Keratinocyte (primary cell): ENCODE measurements around the gene RIMS4. TPM values are rescaled to one million over a fixed set of nuclear protein-coding genes. Genes with fewer than 3 reads are reported as not detected.

Source experiments
- DNase-seq: peaks from one replicate; pipeline ENCODE4 v3.0.0-alpha.2; 2011; ENCODE audit warnings: low read depth, missing footprints, low spot score
- FAIRE-seq: peaks from 2 replicates; lab custom pipeline; 2011; peaks lifted over from hg19 to GRCh38; lab: Jason Lieb, UNC
- H2AFZ ChIP-seq: 2 replicates; pipeline ENCODE4 v1.6.0; 2012; ENCODE audit warnings: low read length, control low read depth, inconsistent platforms; ENCODE audit not compliant: control insufficient read depth
- H3K27ac ChIP-seq: 2 replicates; pipeline ENCODE4 v1.5.1; 2011; ENCODE audit warnings: low read length; ENCODE audit not compliant: control insufficient read depth, insufficient read depth
- H3K27me3 ChIP-seq: 3 replicates; pipeline ENCODE4 v1.6.0; 2011; ENCODE audit warnings: low read length; ENCODE audit not compliant: control insufficient read depth, insufficient read depth; ENCODE audit errors: extremely low read depth
- H3K36me3 ChIP-seq, 2 experiments: 2 replicates in 1 of 2; 3 replicates in 1 of 2; pipeline ENCODE4 v1.5.1; 2011; ENCODE audit warnings: low read length in 2 of 2, mild to moderate bottlenecking in 1 of 2; ENCODE audit not compliant: control insufficient read depth in 2 of 2, insufficient read depth in 2 of 2; ENCODE audit errors: extremely low read depth in 1 of 2
- H3K4me1 ChIP-seq: 3 replicates; pipeline ENCODE4 v1.5.1; 2011; ENCODE audit warnings: low read length; ENCODE audit not compliant: control insufficient read depth, insufficient read depth; ENCODE audit errors: extremely low read depth
- H3K4me2 ChIP-seq: 3 replicates; pipeline ENCODE4 v1.6.0; 2011; ENCODE audit warnings: low read depth, low read length; ENCODE audit not compliant: control insufficient read depth, insufficient read depth; ENCODE audit errors: extremely low read depth
- H3K4me3 ChIP-seq, 3 experiments: fragments of 200-600 bp in 1 of 3; sonication (generic) in 1 of 3; 2 replicates in 2 of 3; 3 replicates in 1 of 3; pipeline ENCODE4 v1.5.1; 2011 to 2016; ENCODE audit warnings: low read length in 3 of 3, mild to moderate bottlenecking in 3 of 3, control low read depth in 2 of 3, inconsistent platforms in 1 of 3, low read depth in 1 of 3, mixed read lengths in 1 of 3, mixed run types in 1 of 3, moderate library complexity in 1 of 3; ENCODE audit not compliant: control insufficient read depth in 2 of 3, insufficient read depth in 2 of 3; ENCODE audit errors: extremely low read depth in 1 of 3
- H3K79me2 ChIP-seq: 2 replicates; pipeline ENCODE4 v1.6.0; 2012; ENCODE audit warnings: low read length; ENCODE audit not compliant: control insufficient read depth, insufficient read depth
- H3K9ac ChIP-seq: 3 replicates; pipeline ENCODE4 v1.6.0; 2011; ENCODE audit warnings: low read length; ENCODE audit not compliant: control insufficient read depth, insufficient read depth; ENCODE audit errors: extremely low read depth
- H3K9me1 ChIP-seq: 3 replicates; pipeline ENCODE4 v1.6.0; 2011; ENCODE audit warnings: low read length; ENCODE audit not compliant: control insufficient read depth, insufficient read depth; ENCODE audit errors: extremely low read depth
- H3K9me3 ChIP-seq: 2 replicates; pipeline ENCODE4 v1.5.1; 2012; ENCODE audit warnings: low read depth, low read length; ENCODE audit not compliant: control insufficient read depth
- H4K20me1 ChIP-seq: 3 replicates; pipeline ENCODE4 v1.6.0; 2011; ENCODE audit warnings: low read length; ENCODE audit not compliant: control insufficient read depth, insufficient read depth; ENCODE audit errors: extremely low read depth
- EZH2 ChIP-seq: IDR thresholded peaks from one replicate; pipeline ENCODE4 v1.6.1; 2012; ENCODE audit warnings: inconsistent platforms, mild to moderate bottlenecking, low read length, moderate library complexity
- dilution Hi-C: fragments of 300-500 bp; cut with MboI; formaldehyde crosslinking; loops from one replicate; pipeline ENCODE4 v1.7.0; 2020; ENCODE audit warnings: low sequenced_read_pairs; ENCODE audit not compliant: extremely low pct_ligation_motif_present
- polyA plus RNA-seq, 5 experiments: library from polyadenylated mRNA; depleted of rRNA in 3 of 5; stranded (reverse) in 3 of 5; stranded (forward) in 1 of 5; unstranded in 1 of 5; fragments of >200 nt; gene quantifications; 1 replicate in 1 of 5; 2 replicates in 3 of 5; 3 replicates in 1 of 5; pipeline versions ENCODE4 v1.2.1 to v1.2.3, GENCODE V29; 2011 to 2012; ENCODE audit warnings: missing spikeins in 2 of 5, low read depth in 1 of 5, low replicate concordance in 1 of 5
- TF ChIP-seq, protein P1 (sequence below), 3 experiments: IDR thresholded peaks in 1 of 3; conservative IDR thresholded peaks in 1 of 3; optimal IDR thresholded peaks in 1 of 3; 2 replicates in 2 of 3; 3 replicates in 1 of 3; pipeline versions ENCODE3 to v1.5.1; 2011; ENCODE audit warnings: low read length in 3 of 3, mild to moderate bottlenecking in 3 of 3, moderate library complexity in 2 of 3, control low read depth in 1 of 3, inconsistent platforms in 1 of 3; ENCODE audit not compliant: insufficient read depth in 2 of 3; ENCODE audit errors: extremely low read depth in 1 of 3

RIMS4 gene
- polyA plus RNA-seq, 1 donor (not counting 4 experiments of a cell fraction or from before 2014, with no cell fraction given) = not detected

DNA sequence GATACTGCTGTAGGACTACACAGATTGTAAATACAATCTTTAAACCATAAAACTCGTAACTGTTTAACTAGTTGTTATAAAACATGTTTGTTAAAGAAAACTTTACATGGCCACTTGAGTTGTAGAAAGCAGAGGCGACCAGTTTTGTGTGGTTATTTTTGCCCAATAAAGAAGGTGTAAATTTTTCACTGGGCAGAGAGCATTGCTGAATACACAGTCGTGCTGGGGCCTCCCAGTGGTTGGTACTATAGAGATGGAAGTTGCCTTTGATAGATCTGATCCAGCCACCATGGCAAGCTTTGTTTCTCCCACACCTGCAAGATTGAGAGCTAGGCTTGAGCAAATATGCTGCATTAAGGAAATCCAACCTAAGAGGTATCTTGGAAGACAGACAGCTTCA is 41.2 kb upstream of the RIMS4 start:
- H3K9me3 ChIP-seq = no peaks in the 10 kb centered on the region
- no peaks in the 10 kb centered on the region for H3K79me2 ChIP-seq
- H3K9ac ChIP-seq = no peak overlapping the region
- no peaks in the 10 kb centered on the region for H3K4me1 ChIP-seq
- no peak overlapping the region for H3K27ac ChIP-seq
- no peak for FAIRE-seq
- H3K36me3 ChIP-seq = no peaks in the 10 kb centered on the region
- no peaks in the 10 kb centered on the region for H3K27me3 ChIP-seq
- TF ChIP-seq EZH2 = no peak
- TF ChIP-seq, protein P1, sequence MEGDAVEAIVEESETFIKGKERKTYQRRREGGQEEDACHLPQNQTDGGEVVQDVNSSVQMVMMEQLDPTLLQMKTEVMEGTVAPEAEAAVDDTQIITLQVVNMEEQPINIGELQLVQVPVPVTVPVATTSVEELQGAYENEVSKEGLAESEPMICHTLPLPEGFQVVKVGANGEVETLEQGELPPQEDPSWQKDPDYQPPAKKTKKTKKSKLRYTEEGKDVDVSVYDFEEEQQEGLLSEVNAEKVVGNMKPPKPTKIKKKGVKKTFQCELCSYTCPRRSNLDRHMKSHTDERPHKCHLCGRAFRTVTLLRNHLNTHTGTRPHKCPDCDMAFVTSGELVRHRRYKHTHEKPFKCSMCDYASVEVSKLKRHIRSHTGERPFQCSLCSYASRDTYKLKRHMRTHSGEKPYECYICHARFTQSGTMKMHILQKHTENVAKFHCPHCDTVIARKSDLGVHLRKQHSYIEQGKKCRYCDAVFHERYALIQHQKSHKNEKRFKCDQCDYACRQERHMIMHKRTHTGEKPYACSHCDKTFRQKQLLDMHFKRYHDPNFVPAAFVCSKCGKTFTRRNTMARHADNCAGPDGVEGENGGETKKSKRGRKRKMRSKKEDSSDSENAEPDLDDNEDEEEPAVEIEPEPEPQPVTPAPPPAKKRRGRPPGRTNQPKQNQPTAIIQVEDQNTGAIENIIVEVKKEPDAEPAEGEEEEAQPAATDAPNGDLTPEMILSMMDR (optimal IDR thresholded peaks at IDR 0.05 in 1 of 3, IDR thresholded peaks at IDR 0.05 in 1 of 3, conservative IDR thresholded peaks at IDR 0.05 in 1 of 3; ENCODE audit: extremely low read depth in 1 of 3, insufficient read depth in 2 of 3, low read length in 3 of 3) = no peak
- no peak overlapping the region for H3K4me2 ChIP-seq
- DNase-seq = no peak
- no peaks in the 10 kb centered on the region for H3K9me1 ChIP-seq
- H3K4me3 ChIP-seq = no peak overlapping the region
- H4K20me1 ChIP-seq = no peaks in the 10 kb centered on the region
- dilution Hi-C loops = loop anchor here (25.0 kb wide), 1 partner anchor 89 kb away; no protein-coding TSS in a partner anchor
- no peak overlapping the region for H2AFZ ChIP-seq

DNA sequence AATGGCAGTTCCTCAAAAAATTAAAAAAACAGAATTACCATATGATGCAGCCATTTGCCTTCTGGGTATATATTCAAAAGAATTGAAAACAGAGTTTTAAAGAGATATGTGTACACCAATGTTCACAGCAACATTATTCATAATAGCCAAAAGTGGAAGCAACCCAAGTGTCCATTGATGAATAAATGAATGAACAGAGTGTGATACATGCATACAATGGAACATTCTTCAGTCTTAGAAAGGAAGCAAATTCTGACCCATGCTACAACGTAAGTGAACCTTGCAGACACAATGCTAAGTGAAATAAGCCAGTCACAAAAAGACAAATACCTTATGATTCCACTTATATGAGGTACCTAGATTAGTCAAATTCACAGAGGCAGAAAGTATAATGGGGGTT is 40.5 kb upstream of the RIMS4 start:
- H3K9ac ChIP-seq = no peak overlapping the region
- H3K4me1 ChIP-seq = no peaks in the 10 kb centered on the region
- no peak for FAIRE-seq
- TF ChIP-seq, protein P1 (optimal IDR thresholded peaks at IDR 0.05 in 1 of 3, IDR thresholded peaks at IDR 0.05 in 1 of 3, conservative IDR thresholded peaks at IDR 0.05 in 1 of 3; ENCODE audit: extremely low read depth in 1 of 3, insufficient read depth in 2 of 3, low read length in 3 of 3) = no peak
- no peak for TF ChIP-seq EZH2
- dilution Hi-C loops = loop anchor here (25.0 kb wide), 1 partner anchor 89 kb away; no protein-coding TSS in a partner anchor
- H3K79me2 ChIP-seq = no peaks in the 10 kb centered on the region
- no peak overlapping the region for H3K4me2 ChIP-seq
- no peak overlapping the region for H2AFZ ChIP-seq
- H3K9me1 ChIP-seq = no peaks in the 10 kb centered on the region
- no peak overlapping the region for H3K4me3 ChIP-seq
- no peaks in the 10 kb centered on the region for H4K20me1 ChIP-seq
- no peaks in the 10 kb centered on the region for H3K27me3 ChIP-seq
- no peaks in the 10 kb centered on the region for H3K36me3 ChIP-seq
- DNase-seq = no peak
- no peak overlapping the region for H3K27ac ChIP-seq
- H3K9me3 ChIP-seq = no peaks in the 10 kb centered on the region
